Dedifferentiated amniotic fluid mesenchymal stem cell (primary cell): ENCODE results near the gene BCL11A.
A peak's percentile ranks its signal among the peaks of the same experiment; 100 is the strongest.

ENCODE experiments used
- DNase-seq: peaks from one replicate; pipeline ENCODE4 v3.0.0-alpha.2; 2016; ENCODE audit errors: extremely low spot score

The BCL11A gene

GRCh38 chr2:60553495-60554073 lies at the start of gene BCL11A:
TSS of gene BCL11A (minus strand) at chr2:60553654. CDS start at chr2:60553270, 384 bp downstream.
- DNase-seq, result peak; percentile 47

DNA sequence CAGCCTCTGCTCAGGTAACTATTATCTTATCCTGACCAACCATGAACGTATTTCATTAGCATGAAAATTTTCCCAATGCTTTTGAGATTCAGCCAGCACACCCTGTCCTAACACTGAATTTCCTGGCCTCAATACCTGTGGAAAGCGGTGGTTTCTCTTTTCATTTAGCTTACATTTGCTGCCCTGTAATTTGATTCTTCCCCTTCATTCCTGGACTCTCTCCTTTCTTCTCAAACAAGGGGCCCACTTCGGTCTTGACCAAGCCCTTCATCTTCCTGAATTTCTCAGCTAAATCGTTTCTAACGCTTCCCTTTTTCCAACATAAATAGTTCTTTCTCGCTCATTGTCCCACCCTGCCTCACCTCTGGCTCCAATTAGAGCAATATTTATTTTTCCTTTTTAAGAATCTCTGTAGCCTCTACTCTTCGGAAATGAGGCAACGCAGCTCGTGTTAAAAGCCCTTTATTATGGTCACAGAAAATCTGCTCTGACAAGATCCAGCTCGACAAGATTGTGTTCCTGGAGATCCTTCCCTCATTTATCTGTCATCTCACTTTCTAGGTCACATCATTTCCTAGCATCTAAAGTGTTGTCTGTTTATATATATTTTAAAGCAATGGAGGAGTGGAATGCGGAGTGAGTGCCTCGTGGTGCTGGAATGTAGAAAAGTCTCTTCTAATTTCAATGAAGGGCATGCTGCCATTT lies 49.5 kb upstream of the BCL11A start:
- no peak for DNase-seq

DNA sequence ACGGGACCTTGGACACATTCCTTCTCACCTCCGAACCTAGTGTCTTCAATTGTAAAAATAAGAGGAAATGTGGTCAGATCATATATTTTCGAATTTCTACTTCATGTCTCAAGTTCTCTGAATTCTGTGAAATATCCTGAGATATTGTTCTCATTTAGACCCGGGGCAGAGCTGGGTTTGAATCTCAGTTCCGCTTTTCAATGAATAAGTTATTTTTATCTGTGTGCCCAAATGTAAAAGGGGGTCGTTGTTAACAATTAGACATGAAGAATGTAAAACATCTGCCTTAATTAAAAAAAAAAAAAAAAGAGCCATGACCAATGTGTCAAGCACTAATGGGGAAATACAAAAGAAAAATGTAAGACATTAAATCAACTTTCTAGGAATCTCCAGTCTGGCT lies 48.9 kb upstream of the BCL11A start:
- DNase-seq, result no peak

GRCh38 chr2:60598271-60598670 lies 44.8 kb upstream of the BCL11A start:
- no peak for DNase-seq

DNA sequence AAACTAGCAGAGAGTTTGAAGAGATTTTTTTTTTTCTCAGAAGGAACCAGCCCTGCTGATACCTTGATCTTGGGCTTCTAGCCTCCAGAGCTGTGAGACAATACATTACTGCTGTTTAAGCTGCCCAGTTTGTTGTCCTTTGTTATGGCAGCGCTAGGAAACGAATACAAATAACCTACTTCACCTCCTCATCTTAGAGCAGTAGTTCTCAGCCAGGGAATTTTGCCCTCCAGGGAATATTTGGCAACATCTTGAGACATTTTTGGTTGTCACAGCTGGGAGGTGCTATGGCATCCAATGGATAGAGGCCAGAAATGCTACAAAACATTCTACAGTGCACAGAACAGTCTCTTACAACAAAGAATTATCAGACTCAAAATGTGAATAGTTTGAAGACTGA lies 43.9 kb upstream of the BCL11A start:
- DNase-seq, result no peak

GRCh38 chr2:60596411-60596810 lies 43.0 kb upstream of the BCL11A start:
- no peak for DNase-seq

DNA sequence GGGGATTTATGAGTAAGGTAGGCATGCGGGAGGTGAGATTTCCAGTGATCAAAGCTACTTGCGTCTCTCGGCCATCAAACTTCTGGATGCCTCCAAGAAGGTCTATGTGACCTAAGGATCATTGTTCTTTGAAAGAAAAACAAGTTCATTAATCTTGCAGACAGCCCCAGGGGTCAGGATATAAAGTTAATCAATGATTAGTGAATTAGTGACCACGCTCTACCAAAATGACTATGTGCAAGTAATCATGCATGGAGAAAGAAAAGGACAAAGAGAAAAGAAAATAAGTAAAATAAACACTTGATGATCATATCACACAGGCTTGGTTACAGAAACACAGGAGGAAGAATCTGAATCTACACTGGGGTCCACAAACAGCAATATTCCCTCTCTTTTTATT lies 42.5 kb upstream of the BCL11A start:
- DNase-seq, result no peak

DNA sequence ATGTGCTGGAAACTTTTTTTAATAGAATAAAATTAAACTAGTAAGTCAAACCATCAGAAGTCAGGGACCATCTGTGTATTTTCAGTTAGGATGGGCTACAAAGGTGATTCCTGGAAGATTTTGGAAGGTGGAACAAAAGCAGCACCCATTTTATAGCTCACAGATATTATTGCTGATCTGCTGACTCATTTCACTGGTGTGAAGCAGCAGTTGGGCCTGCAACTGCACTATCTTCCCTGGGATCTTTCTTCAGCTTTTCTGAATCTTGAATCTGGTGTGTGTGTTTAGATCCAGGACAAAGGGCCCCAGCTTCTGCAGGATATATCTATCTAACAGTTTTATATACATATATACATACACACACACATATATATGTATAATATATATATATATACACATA lies 35.6 kb upstream of the BCL11A start:
- no peak for DNase-seq

DNA sequence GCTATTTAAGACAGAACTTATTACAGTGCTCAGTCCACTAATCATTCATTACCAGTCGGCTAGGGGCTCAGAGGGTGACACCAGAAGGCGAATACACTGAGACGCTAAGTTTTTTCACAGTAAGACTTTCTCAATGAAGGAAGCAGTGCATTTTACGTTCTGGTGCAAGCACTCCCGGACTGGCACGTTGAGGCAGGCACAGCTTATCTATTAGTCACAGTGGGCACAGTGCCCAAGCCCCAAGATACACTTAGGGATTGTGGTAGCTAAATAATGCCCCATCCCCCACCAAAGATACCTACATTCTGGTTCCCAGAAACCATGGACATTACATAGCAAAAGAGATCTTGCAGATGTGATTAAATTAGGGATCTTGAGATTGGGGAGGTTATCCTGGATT lies 32.6 kb upstream of the BCL11A start:
- no peak for DNase-seq

DNA sequence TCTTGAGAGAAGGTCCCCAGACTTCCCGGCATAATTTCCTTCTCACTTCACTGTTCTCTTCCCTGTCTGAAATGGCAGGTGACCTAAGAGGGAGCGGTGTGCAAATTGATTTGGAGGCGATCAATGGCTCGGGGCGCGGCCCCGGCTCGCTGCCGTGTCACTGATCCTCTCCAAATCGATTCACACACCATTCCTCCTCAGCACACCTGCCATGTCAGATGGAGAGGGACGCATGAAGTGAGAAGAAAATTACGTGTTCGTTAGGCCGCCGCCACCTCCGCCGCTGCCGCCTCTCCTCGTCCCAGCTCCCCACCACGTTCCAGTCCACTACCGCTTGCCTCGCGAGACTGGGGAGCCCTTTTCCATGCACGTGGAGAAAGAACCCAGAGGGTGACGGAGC lies 31.8 kb upstream of the BCL11A start:
- no peak for DNase-seq

GRCh38 chr2:60583604-60584003 lies 30.1 kb upstream of the BCL11A start:
- DNase-seq, result no peak

DNA sequence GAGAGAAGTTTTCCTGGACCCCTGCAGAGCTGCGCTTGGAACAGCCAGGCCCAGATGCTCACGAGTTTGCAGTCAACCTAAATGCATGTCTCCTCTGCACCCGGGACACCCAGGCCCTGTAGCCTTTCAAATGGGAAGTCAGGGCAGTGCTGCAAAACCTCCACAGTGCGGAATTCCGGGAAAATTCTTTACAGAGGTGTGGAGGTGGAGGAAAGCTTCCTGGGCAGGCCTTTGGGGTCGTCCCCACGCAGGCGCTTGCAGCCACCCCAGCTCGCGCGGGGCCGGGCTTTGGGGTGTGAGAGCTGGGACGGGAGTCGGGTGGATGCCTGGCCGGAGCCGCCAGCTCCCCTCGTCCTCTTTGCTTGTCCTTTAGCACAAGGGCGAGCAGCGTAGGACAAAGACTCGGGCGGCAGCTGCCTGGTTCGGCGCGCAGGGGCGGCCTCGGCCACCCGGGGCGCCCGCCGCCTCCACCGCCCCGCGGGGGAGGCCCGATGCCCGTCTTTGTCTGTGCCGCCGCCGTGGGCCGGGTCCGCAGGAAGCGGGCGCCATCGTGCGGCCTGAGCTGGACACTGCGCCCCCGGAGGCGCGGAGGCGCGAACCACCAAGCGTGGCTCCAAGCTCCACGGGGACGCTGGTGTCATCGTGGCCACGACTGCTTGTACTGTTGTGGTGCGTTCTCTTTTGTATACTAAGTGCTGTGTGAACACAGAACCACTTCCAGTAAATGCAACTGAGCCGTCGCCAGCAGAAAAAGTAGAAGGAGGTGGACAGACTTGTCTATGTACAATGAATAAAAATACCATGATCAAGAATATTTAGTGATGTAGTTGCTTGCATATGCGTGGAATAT lies 28.2 kb upstream of the BCL11A start:
- no peak for DNase-seq

- DNase-seq, result no peak
Observed at GRCh38 chr2:60577682-60578283, 24.3 kb upstream of the BCL11A start.

- DNase-seq, result no peak
Observed at GRCh38 chr2:60573251-60573650, 19.8 kb upstream of the BCL11A start.

DNA sequence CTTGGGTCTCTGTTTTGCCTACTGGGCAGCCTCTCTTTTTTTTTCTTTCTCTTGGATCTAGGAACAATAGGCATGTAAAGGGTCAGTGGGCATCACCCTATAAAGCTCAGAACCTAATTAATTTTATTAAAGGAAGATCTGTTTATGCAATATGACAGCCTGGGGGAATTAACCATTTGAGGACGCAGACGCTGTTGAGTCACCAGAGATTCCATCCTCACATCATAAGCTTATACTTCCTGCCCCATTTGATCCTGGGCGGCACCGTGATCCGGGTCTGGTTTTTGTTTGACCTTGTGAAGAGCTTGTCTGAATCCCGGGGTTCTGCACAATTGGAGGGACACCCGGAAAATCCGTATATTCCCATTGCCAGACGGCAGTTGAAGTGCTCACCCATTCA lies 16.8 kb upstream of the BCL11A start:
- DNase-seq, result no peak

GRCh38 chr2:60569680-60570111 lies 16.2 kb upstream of the BCL11A start:
- no peak for DNase-seq

GRCh38 chr2:60567919-60568768 lies 14.7 kb upstream of the BCL11A start:
- no peak for DNase-seq

DNA sequence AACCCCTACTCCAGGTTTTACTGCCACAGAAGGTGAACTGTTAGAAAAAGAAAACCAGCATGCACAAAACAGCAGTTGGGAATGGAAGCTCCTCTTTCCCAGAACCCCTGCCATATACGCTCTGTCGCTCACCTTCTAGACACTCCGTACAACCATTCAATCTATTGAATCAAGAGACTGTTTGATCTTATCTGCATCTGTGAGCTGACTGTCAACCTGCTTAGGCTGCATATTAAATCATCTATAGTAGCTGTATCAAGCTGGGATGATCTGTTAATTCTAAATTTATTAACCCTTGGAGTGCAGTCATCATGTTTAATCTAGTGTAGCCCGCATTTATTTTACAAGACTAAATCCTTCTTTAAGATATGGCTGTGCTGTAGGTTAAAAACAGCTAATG lies 13.6 kb upstream of the BCL11A start:
- DNase-seq, result no peak

- DNase-seq, result no peak
Observed at GRCh38 chr2:60565472-60565871, 12.0 kb upstream of the BCL11A start.

- no peak for DNase-seq
Observed at GRCh38 chr2:60560734-60561644, 7.5 kb upstream of the BCL11A start.
